GM10266 (cell line): ENCODE data around the gene RBM23.

ENCODE experiments used
- DNase-seq: peaks from one replicate; pipeline ENCODE4 v3.0.0; 2012; ENCODE audit errors: extremely low spot score
- CTCF ChIP-seq: IDR thresholded peaks from 2 replicates; pipeline ENCODE4 v1.5.1; 2012; ENCODE audit warnings: mild to moderate bottlenecking, low read depth; ENCODE audit not compliant: control insufficient read depth, insufficient read depth; ENCODE audit errors: missing control alignments

Gene RBM23

GRCh38 chr14:22878271-22879246 is 40.4 kb downstream of the RBM23 start:
- TF ChIP-seq CTCF: no peak
- peak; percentile 11 for DNase-seq

GRCh38 chr14:22877000-22877501 is 41.9 kb downstream of the RBM23 start:
- TF ChIP-seq CTCF: no peak
- no peak for DNase-seq

- no peak for DNase-seq
- TF ChIP-seq CTCF: no peak
Observed at GRCh38 chr14:22875748-22876319, 43.1 kb downstream of the RBM23 start.

- DNase-seq: no peak
Observed at GRCh38 chr14:22875003-22875747, 43.8 kb downstream of the RBM23 start.

GRCh38 chr14:22872833-22873520 is 46.0 kb downstream of the RBM23 start:
- peak; percentile 16 for DNase-seq
- no peak for TF ChIP-seq CTCF

More at GRCh38 chr14:22875003-22875747, 43.8 kb downstream of the RBM23 start:
- no peak for TF ChIP-seq CTCF

- peak; percentile 97 for TF ChIP-seq CTCF
- DNase-seq: peak; percentile 85
Observed at GRCh38 chr14:22872033-22872832, 46.7 kb downstream of the RBM23 start.
